GM13976 (cell line): ENCODE results near the gene ATP6V0D1.

ENCODE experiments used
- DNase-seq: peaks from one replicate; pipeline ENCODE4 v3.0.0; 2012; ENCODE audit warnings: low spot score
- in situ Hi-C: fragments of 300-500 bp; cut with MboI; formaldehyde crosslinking; loops from one replicate; pipeline ENCODE4 v1.12.0; 2022; ENCODE audit warnings: low sequenced_read_pairs, mixed read lengths, inconsistent platforms; ENCODE audit not compliant: unreplicated experiment
- TF ChIP-seq, protein P1 (sequence below): IDR thresholded peaks from 2 replicates; pipeline ENCODE4 v1.5.1; 2012; ENCODE audit warnings: borderline replicate concordance, mild to moderate bottlenecking; ENCODE audit not compliant: insufficient read depth; ENCODE audit errors: extremely low read depth, missing control alignments, control extremely low read depth

Gene ATP6V0D1

DNA sequence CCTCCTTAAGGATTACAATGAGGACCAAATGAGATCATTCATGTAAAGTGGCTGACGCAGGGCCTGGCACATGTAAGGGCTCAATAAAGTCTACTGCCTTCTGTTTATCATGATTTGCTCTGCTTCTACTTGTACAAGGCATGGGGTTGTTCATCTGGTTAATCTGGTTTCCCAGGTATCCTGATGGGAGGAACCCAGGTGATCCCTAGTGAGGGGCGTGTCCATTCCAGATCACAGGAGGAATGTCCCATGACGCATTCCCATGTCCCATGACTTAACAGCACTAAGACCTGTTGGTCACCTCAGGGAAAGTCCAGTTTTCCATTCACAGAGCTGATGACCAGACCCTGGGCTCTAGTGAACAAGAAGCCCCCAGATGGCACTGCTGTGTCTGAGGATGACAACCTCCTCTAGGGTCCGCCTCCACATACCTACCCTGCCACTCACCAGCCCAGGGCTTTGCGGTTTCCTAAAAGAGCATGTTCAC lies 76.2 kb downstream of the ATP6V0D1 start:
- in situ Hi-C loops, result loop anchor here (25.0 kb wide), 2 partner anchors 142 to 442 kb away; partner anchors contain the start of gene CES3
- TF ChIP-seq, protein P1, sequence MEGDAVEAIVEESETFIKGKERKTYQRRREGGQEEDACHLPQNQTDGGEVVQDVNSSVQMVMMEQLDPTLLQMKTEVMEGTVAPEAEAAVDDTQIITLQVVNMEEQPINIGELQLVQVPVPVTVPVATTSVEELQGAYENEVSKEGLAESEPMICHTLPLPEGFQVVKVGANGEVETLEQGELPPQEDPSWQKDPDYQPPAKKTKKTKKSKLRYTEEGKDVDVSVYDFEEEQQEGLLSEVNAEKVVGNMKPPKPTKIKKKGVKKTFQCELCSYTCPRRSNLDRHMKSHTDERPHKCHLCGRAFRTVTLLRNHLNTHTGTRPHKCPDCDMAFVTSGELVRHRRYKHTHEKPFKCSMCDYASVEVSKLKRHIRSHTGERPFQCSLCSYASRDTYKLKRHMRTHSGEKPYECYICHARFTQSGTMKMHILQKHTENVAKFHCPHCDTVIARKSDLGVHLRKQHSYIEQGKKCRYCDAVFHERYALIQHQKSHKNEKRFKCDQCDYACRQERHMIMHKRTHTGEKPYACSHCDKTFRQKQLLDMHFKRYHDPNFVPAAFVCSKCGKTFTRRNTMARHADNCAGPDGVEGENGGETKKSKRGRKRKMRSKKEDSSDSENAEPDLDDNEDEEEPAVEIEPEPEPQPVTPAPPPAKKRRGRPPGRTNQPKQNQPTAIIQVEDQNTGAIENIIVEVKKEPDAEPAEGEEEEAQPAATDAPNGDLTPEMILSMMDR, result no peak

DNA sequence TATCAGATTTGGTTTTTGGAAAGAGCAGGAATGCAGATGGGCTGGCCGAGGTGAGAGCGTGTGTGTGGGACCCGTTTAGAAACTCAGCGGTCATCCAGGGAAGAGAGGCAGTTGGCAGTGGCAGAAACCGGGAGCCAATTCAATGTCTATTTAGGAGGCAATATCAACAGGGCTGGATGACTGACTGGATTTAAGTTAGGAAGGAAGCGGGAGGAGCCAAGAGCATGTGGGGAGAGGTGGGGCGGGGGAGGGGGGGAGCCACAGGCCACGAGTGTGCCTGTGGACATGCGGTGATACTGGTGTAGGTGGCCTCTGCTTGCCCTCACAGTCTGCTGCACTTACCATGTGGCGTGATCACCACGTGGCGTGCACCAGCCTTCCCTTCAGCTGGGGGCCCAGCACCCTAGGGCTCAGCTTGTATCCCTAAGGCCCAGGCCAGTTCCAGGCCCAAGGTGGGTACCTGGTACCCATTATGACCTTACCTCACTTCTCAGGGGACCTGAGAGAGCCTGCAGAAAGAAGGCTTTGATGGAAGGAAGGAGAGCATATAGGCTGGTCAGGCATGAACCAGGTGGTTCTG lies 76.9 kb downstream of the ATP6V0D1 start:
- TF ChIP-seq, protein P1, result no peak
- no peak for DNase-seq
- in situ Hi-C loops, result loop anchor here (25.0 kb wide), 2 partner anchors 142 to 442 kb away; partner anchors contain the start of gene CES3

More for the DNA sequence above, 76.2 kb downstream of the ATP6V0D1 start:
- DNase-seq, result no peak

DNA sequence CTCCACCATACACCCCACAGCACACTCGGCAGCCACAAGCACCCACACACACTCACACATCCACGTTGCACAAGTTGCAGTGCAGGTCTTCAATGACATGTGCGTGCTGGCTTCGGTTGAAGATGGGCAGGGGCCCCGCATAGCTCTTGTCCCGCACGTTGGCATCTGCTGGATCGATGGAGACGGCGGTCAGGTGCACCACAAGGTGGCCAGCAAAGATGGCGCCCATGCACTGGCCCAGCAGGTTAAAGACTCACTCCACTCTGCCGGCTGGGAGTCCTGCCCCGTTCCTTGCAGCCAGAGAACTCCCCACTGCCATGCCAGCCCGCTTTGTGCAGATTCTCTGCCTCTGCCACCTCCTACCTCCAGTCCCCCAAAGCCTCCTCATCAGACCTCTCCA lies 80.1 kb downstream of the ATP6V0D1 start:
- TF ChIP-seq, protein P1, result no peak
- no peak for DNase-seq
- in situ Hi-C loops, result loop anchor here (25.0 kb wide), 2 partner anchors 139 to 439 kb away; partner anchors contain the start of gene CES3

DNA sequence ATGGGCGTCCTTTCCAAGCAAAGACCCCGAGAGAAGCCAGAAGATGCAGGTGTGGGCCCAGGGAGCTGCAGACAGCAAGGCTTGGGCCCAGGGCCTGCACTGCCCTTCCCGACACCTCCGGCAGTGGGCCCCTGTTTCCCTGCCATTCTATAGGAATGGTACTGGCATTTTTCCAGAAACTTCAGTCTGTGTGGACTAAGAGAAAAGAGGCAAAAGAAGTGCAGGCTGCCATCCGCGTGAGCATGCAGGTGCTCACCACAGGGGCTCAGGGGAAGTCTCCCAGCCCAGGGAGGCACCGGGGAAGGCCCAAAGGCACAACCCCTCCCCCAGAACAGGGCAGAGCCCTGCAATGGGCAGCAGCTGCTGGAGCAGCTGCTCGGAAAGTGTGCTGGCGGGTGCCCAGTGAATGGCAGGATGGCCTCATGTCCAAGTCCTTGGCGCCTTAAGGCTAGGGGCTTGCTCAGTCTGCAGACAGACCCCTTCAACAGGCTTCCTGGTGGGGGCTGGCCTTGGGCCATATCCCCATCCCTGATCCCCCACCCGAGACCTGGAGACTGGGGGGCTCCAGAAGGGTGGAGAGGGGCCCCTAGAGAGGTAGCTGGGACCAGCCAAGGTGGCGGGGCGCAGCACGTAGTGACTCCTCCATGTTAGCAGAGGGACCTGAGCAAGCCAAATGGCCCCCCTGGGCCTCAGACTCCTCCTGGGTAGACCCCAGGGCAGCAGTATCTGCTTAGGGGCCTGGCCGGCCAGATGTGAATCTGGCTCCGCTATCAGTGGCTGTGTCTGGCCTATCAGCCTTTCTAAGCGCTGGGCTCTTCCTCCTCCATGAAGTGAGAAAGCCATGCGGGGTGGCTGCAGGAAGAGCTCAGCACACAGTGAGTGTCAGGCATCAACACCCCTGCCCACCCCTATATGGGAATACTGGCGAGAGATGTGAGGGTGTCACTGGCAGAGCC lies 80.9 kb downstream of the ATP6V0D1 start:
- in situ Hi-C loops, result loop anchor here (25.0 kb wide), 2 partner anchors 138 to 438 kb away; partner anchors contain the start of gene CES3
- no peak for DNase-seq
- TF ChIP-seq, protein P1, result no peak

DNA sequence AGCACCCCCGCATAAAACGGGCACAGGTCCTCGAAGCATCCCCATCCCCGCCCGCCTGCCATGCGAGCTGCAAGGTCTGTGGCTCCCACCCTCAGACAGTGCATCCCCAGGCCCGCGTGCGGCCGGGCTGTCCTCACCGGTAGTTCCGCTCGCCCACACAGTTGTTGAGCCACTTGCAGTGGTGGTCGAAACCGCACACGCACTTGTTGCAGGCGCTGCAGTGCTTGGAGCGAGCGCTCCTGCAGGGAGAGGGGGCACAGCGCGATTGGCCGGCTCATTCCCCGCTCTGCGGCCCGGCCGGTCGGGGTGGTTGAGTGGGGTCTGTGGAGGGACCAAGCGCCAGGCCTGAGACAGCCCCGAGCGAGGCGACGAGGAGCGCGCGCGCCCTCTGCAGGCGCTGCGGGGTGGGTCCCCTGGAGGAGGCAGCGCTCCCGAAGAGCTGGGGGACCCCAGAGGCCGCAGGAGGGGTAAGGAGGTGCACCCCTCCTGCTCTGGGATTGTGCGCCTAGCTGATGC lies 81.7 kb downstream of the ATP6V0D1 start:
- in situ Hi-C loops, result no loop called here
- DNase-seq, result peak; percentile 89
- TF ChIP-seq, protein P1, result peak; percentile 75

DNA sequence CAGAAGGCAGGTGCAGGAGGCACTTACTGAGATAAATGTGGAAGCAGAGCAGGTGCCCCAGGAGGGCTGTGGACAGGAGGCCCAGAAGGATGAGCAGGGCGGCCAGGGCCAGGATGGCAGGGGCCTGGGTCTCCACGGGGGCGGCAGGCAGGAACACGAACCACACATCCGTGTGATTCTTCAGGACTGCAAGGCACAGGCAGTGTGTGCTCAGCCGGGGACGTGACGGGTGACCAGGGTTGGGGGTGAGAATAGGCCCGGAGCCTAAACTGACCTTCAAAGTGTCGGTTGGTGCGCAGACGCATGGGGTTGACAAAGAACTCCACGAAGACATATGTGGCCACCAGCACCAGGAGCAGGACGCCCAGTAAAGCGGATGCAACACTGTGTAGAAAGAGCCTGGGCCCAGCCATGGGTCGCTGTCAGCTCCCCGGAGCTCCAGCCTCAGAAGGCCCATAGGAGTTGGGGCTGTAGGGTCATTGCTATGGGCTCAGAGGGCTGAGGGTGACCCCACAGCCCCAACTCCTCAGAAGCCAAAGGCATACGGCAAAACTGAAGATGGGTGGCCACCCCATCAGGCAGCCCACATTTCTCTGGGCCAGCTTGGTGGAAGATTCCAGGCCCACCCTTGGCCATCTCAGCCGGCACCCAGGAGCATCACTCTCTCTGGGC lies 82.3 kb downstream of the ATP6V0D1 start:
- no peak for DNase-seq
- in situ Hi-C loops, result no loop called here
- TF ChIP-seq, protein P1, result no peak
